Measurements from ENCODE around the gene ATP5ME.
"Not testable (repeated sequence)": the region's sequence is repeated elsewhere in the genome, so short reads cannot be mapped to it uniquely, and the experiment has no call there.

Gene ATP5ME

DNA sequence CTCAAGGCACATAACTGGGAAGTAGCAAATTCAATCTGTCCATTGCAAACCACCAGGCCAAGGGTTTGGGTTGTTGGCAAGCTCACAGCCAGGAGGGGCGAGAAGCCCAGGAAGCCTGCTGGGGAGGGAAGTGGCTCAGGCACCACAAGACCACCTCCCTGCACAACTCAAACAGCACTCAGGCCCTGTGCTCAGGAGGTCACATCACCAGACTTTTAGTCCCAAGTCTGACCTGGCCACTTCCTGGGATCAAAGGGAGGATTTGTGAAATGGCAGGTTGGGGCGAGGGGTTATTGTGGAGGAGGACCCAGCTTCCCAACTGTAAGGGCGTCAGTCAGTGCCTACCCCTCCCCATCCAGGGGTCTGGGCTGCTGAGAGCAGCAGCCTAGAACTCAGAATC lies 2.3 kb downstream of the ATP5ME start:
- DNase-seq, result no peak

DNA sequence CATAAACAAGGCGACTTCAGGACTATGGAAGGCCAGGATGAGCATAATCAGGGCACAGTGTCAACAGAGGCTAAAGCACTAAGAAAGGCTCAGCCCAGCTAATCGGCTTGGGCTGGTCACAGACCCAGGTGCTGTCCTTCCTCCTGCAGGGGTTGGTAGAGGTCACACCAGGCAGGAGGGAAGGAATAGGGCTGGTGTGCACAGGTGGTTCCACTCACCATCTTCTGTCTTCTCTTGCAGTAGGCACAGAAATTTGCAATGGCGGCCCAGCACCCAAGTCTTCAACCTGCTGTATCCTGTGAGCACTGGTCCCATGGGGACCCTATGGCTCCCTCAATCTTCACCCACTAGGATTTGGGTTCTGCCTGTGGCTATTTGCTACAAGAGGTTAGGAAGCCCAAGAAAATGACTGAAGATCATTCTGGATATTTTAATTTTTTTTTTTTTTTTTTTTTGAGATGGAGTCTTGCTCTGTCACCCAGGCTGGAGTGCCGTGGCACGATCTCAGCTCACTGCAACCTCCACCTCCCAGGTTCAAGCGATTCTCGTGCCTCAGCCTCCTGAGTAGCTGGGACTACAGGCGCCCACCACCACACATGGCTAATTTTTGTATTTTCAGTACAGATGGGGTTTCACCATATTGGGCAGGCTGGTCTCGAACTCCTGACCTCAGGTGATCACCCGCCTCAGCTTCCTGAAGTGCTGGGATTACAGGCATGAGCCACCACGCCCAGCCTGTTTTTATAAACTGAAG lies 4.1 kb downstream of the ATP5ME start:
- DNase-seq, result not testable (repeated sequence)

DNA sequence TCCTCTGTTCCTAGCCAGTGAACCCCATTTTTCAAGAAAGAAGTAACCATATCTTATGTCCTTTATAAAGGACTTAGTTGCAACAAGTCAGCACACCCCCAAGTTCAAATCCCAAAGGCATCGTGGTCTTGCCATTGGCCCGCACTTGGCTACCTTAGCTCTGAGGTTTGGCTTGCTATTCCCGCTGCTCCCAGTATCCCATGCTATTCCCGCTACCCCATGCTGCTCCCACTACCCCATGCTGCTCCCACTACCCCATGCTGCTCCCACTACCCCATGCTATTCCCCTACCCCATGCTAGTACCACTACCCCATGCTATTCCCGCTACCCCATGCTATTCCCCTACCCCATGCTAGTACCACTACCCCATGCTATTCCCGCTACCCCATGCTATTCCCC lies 5.9 kb downstream of the ATP5ME start:
- not testable (repeated sequence) for DNase-seq

DNA sequence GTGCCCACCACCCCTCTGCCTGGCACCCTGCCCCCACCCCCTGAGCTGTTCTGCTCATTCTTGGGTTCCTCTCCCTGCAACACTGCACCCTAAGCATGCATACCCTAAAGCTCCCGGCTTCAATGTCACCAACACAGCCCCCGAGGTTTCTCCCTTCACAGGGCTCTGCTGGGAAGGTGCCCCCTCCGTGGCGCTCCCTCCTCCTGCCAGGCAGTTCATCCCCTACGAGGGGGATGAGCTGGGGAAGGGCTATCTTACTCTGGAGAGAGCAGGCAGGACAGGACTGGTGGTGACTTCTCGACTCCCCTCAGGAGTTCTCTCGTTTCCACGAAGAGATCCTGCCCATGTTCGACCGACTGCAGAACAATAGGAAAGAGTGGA lies 6.5 kb downstream of the ATP5ME start:
- no peak for DNase-seq

DNA sequence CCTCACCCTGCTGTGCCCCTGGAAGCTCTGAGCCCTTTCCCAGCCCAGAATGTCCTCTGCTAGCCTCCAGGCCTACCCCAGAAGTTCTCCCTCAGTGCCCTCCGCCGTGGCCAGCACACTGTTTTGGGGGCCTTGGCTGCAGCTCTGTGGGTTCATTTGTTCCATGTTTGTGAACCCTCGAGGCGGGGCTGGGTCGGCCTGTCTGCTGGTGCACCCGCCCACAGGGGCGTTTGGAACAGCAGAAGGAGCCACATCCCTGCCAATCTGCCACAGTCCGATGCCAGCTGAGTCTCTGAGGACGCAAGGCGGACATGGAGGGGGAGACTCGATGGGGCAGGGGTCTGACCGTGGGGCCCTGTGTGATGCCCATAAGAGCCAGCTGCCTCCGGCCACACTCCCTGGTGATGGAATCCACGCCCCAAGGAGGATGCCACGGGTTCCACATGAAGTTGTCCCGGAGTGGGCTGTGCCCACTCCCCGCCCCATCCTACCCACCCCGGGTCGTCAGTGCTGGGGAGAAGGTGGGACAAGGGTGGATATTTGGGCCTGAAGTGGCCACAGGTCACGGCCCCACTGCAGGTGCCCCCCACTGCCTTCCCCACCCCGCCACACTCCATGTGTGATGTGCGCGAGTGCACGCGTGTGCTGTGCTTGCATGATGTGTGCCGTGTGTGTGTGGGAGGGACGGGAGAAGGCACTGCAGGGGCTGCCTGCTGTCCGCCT lies 7.1 kb downstream of the ATP5ME start:
- DNase-seq, result peak in 1 of 56 donors; percentile 38

DNA sequence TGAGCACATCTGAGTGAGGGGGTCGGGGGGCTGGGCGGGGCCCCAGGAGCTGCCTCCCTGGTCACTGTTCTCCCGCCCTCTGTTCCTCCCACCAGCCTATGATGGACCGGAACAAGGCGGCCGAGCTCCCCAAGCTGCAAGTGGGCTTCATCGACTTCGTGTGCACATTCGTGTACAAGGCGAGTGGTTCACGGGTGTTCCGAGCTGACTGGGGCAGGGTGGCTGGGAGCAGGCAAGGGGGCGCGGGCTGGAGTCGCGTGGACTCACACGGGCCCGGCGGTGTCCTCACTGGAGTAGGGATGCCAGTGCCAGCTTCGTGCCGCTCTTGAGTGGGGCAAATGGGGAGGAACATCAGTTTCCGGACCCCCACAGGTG lies 7.7 kb downstream of the ATP5ME start:
- no peak for DNase-seq

DNA sequence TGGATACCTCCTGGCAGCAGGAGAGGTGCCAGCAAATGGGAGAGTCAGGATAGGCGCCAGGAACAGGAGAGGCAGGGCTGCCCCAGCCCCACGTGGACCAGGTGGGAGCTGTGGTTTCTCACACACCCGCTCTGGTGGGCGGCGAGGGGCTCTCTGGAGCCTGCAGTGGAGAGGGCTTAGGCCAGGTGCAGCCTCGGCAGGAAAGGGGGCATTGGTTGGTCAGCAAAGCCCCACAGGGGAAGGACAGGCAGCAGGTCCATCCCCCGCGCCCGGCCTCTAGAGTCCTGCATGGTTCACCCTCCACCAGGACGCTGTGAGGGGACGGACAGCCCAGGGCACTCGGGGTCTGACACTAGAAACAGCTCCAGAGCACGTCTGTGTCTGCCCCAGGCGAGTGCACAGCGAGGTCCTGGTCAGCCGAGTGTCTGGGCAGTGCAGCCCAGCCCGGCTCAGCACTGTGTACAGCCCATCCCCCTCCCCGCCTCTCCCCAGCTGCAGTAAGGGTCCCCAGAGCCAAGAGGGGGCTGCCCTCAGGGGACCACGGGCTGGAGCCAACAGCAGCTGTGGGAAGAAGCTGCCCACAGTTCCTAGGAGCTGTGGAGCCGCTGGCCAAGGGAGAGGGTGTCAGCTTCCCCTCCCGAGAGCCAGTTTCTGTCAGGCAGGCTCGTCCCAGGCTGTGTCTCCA lies 8.2 kb downstream of the ATP5ME start:
- peak in 12 of 56 donors; percentile 31 to 69 (median 40) for DNase-seq

DNA sequence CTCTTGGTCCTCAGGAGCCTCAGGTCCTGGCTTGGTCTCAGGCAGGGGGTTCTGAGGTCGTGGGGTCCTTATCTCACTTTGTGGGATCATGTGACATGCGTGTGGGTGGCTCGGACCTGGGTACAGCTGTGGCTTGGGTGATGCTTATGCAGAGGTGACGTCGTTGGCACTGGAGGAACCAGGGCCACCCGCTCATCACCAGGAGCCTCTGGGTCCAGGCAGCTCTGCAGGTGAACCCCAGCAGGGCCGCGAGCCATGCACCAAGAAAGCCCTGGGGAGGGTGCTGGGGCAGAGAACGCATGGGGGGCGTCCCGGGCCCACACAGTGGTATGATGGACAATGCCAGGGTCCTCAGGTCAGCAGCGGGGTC lies 8.7 kb downstream of the ATP5ME start:
- DNase-seq, result no peak

DNA sequence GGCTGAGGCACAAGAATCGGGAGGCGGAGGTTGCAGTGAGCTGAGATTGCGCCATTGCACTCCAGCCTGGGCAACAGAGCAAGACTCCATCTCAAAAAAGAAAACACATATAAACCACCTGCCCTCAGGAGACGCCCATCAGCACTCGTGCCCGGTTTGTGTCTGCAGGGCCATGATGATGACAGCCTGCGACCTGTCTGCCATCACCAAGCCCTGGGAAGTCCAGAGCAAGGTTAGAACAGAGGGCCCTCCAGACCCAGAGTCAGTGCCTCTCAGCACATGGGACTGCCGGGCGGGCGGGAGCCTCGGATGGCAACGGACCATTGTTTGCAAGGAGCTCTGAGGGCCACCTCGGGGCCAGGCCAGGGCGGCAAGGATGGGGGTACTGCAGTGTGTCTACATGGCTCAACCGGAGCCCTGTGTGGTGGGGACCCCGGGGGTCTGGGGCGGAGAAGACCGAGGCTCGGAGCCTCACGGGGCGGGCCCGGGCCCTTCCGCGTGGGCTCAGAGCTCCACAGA lies 9.3 kb downstream of the ATP5ME start:
- DNase-seq, result no peak

DNA sequence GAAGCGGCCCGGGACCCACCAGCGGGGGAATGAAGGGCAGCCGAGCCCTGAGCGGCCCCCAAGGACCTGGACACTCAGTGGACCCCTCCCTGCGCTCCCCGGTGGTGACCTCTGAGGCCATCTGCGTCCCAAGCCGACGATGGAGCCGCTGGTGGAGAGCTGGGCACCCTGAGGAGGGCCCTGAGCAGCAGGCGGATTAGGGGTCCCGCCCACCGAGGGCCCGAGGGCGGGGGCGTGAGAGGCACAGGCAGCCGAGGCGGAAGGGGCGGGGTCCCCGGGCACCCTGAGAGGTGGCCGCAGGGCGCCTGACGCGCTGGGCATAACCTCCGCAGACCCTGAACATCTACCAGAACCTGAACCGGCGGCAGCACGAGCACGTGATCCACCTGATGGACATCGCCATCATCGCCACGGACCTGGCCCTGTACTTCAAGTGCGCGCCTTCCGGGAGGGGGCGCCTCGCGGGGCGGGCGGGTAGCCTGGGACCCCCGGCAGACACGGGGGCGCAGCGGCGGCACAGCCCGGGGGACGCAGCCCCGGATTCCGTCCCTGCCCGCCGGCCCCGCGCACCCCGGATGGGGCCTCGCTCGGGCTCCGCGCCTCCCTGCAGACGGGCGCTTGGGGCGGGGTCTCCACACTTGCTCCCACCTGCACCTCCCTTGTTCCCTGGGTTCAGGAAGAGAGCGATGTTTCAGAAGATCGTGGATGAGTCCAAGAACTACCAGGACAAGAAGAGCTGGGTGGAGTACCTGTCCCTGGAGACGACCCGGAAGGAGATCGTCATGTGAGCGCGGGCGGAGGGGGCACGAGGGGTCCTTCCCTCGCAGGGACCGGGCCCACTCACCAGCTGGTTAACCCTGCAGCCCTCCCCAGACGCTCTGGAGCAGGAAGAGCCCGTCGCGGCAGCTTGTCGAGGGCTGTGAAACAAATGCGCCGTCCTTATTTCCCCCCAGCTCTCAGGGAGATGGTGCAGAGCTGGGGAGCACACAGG lies 10.3 kb downstream of the ATP5ME start:
- DNase-seq, result peak in 15 of 56 donors; percentile 24 to 68 (median 48)

DNA sequence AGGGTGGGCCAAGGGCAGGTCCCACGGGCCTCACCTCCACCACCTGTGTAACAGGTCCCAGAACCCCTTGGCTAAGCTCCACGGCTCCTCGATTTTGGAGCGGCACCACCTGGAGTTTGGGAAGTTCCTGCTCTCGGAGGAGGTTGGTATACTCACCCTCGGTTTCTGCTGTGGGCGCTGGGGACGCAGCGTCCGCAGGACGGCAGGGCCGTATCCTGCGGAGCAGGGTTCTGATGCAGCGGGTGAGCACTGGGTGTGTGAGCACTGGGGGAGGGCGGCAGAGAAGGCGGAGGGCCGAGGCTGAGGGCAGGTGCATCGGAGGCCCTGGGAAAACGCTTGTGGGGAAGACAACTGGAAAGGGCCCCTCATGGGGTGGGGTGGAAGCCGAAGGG lies 11.0 kb downstream of the ATP5ME start:
- DNase-seq, result no peak

DNA sequence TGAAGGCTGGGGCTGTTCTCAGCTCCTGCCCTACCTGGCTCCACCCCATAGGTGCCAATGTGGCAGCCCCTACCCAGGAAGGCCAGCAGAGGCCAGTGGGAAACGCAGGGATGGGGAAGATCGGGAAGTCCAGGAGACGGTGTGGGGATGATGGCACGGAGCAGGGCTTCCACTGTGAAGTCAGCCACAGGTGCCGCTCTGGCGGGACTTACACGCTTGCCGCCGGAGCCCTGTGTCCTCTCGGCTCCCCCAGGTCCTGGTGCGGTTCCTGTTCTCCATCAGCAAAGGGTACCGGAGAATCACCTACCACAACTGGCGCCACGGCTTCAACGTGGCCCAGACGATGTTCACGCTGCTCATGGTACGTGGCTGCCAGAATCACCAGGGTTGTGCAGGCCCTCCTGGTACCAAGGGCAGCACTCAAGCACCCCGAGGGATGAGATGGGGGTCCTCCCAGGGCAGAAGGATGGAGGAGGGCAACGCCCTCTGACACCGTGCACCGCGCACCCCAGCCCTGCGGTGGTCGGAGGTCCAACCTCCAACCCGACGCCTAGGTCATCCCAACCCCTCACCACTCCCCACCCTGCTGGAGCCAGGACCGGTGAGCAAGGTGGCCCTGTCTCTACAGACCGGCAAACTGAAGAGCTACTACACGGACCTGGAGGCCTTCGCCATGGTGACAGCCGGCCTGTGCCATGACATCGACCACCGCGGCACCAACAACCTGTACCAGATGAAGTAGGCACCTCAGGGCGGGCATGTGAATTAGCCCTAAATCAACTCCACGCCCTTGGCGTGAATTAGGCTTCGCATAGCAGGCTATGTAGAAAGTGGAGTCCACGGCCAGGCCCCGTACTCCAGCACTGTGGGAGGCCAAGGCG lies 12.0 kb downstream of the ATP5ME start:
- no peak for DNase-seq

DNA sequence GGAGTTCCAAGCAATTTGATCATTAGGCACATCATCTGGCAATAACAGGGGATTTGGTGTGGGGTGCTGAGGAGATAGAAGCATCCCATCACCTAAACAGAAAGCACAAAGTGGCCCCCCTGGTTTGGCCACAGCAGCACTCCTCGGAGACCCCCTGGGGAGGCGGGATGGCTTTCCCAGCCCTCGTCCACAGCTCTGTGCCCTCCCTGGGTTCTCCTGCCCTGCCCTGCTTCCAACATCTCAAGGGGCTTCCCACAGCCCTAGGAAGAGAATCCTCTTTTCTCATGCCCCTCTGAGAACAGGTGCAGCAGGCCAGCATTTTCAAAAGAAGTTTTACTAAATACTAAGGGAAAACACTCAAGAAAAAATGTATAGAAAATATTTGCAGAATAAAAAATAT lies 12.8 kb downstream of the ATP5ME start:
- DNase-seq, result no peak

DNA sequence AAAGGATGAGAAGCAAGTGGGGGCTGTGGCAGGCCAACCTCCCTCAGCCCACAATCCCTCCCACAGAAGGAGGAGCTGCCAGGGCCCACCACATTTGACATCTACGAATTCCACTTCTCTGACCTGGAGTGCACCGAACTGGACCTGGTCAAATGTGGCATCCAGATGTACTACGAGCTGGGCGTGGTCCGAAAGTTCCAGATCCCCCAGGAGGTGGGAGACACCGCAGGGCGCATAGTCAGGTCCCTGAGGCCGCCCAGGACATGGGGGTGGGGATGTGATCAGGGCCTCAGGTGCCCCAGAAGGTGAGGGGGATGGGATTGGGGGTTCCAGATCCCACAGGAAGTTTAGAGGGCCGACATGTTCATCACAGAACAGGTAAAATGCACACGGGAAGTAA lies 13.7 kb downstream of the ATP5ME start:
- no peak for DNase-seq

DNA sequence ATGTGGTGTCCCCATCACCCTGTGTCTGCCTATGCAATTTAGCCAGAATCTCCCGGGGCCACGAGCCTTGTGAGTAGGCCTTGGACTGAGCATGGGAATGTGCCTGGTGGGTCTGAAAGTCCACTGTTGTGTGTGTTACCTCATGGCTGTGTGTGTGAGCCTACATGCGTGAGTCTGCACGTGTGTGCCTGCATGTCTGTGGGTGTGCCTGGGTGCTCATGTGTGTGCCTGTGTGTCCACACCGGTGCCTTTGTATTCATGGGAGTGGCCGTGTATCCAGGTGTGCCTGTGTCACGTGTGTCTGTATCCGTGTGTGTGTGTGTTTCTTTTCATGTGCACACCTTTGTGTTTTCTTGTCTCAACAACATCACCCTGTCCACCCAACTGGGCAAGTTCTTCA lies 14.2 kb downstream of the ATP5ME start:
- no peak for DNase-seq

DNA sequence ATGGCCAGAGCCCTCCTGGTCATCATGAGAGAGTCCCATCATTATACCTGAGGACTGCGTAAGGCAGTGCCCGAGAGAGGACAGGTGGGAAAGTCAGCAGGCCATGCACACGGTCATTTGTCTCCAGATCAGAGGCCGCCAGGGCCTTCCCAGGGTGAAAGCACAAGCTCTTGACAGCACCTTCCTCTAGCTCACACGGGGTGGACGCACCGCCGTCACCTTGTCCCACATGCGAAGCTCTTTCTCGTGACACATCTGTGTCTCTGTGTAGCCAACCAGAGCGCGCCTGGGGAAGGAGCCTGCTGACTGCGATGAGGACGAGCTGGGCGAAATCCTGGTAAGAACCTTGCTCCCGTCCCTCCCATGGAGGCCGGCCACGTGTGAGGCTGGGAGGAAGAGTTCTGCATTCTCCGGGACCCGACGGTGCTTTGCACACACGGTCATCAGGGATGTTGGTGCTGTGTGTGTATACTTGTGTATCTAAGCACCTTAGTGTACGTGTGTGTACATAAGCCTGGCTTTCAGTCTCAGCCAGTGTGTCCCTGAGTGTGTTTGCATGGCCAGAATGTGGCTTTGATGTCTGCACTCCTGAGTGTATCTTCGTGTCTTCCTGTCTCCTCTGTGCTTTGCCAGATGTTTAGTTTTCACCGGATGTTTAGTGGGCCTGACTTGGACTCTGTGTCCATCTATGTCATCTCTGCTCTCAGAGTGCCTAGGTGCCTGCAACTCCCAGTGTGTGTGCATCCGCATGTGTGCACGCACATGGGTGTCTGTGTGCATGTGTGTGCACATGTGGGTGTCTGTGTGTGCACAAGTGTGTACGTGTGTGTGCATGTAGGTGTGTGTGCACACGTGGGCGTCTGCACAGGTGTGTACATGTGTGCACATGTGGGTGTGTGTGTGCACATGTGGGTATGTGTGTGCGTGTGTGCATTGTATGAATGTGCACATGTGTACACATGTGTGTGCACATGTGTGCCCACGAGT lies 15.1 kb downstream of the ATP5ME start:
- DNase-seq, result no peak

DNA sequence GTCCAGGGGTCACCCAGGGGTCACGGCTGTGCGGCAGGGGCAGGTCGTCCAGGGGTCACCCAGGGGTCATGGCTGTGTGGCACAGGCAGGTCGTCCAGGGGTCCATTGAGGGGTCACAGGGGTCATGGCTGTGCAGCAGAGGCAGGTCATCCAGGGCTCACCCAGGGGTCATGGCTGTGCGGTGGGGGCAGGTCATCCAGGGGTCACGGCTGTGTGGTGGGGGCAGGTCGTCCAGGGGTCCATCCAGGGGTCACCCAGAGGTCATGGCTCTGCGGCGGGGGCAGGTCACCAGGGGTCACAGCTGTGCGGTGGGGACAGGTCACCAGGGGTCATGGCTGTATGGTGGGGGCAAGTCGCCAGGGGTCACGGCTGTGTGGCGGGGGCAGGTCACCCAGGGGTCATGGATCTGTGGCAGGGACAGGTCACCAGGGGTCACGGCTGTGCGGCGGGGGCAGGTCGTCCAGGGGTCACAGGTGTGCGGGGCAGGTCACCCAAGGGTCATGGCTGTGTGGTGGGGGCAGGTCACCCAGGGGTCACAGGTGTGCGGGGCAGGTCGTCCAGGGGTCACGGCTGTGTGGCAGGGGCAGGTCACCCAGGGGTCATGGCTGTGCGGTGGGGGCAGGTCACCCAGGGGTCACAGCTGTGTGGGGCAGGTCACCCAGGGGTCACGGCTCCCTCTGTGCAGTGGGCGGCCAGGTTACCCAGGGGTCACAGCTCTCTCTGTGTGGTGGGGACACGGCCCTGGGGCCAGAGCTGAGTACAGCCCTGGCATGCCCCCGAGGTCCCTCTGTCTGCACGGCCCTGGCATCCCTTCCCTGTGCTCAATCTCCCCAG lies 16.0 kb downstream of the ATP5ME start:
- DNase-seq, result no peak

DNA sequence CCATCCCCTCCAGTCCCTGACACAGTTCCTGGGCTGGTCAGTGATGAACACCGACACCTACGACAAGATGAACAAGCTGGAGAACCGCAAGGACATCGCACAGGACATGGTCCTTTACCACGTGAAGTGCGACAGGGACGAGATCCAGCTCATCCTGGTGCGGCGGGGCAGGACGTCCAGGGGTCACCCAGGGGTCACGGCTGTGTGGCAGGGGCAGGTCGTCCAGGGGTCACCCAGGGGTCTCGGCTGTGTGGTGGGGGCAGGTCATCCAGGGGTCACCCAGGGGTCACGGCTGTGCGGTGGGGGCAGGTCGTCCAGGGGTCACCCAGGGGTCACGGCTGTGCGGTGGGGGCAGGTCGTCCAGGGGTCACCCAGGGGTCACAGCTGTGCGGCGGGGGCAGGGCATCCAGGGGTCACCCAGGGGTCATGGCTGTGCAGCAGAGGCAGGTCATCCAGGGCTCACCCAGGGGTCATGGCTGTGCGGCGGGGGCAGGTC lies 16.7 kb downstream of the ATP5ME start:
- no peak for DNase-seq

Measured in nucleus accumbens (tissue), 56 donors.